WTC11 (cell line): Measurements from ENCODE around the gene SAMD8. TPM values are rescaled to one million over a fixed set of nuclear protein-coding genes. Genes with fewer than 3 reads are reported as not detected.

Experiments used
- ATAC-seq: fragments of 200-7000 bp; cut with Tn5 transposase; 2 replicates; pipeline ENCODE4 v1.10.0; 2021; ENCODE audit warnings: mild to moderate bottlenecking, moderate library complexity
- CTCF ChIA-PET: fragments of 300-600 bp; sonication (Branson Sonifier 250); formaldehyde crosslinking; loops from one replicate; lab custom pipeline; 2021; ENCODE audit warnings: antibody characterized with exemption; lab: Charles Lee
- POLR2A ChIA-PET: fragments of 350-600 bp; sonication (Branson Sonifier 250); formaldehyde crosslinking; loops from one replicate; lab custom pipeline; 2021; ENCODE audit warnings: antibody characterized with exemption; lab: Charles Lee
- DNase-seq: peaks from one replicate; pipeline ENCODE4 v3.0.0; 2021; ENCODE audit warnings: low spot score
- H3K27ac Mint-ChIP-seq: 2 replicates; pipeline ENCODE4 v1.8.0; 2021; ENCODE audit warnings: mixed read lengths
- H3K27me3 Mint-ChIP-seq: 2 replicates; pipeline ENCODE4 v1.8.0; 2021; ENCODE audit warnings: low read depth, mild to moderate bottlenecking, moderate library complexity, mixed read lengths
- H3K36me3 Mint-ChIP-seq: 2 replicates; pipeline ENCODE4 v1.8.0; 2021; ENCODE audit warnings: mixed read lengths
- H3K4me1 Mint-ChIP-seq: 2 replicates; pipeline ENCODE4 v1.8.0; 2022; ENCODE audit warnings: mixed read lengths
- H3K4me3 Mint-ChIP-seq: 2 replicates; pipeline ENCODE4 v1.8.0; 2021; ENCODE audit warnings: mild to moderate bottlenecking, moderate library complexity, mixed read lengths
- H3K9me3 Mint-ChIP-seq: 2 replicates; pipeline ENCODE4 v1.8.0; 2021; ENCODE audit warnings: mixed read lengths
- JUN ChIP-seq: sonication (generic); formaldehyde crosslinking; IDR thresholded peaks from 2 replicates; pipeline ENCODE4 v1.8.0; 2023; ENCODE audit warnings: mild to moderate bottlenecking, missing genetic modification reagents
- SOX15 ChIP-seq: fragments of 250-450 bp; sonication (Bioruptor Pico); IDR thresholded peaks from 2 replicates; pipeline ENCODE4 v1.9.0; 2021; ENCODE audit warnings: mild to moderate bottlenecking
- SP1 ChIP-seq: sonication (generic); formaldehyde crosslinking; conservative IDR thresholded peaks from 2 replicates; pipeline ENCODE4 v1.8.1; 2022; ENCODE audit warnings: missing genetic modification reagents
- ZBTB21 ChIP-seq: sonication (generic); formaldehyde crosslinking; IDR thresholded peaks from 2 replicates; pipeline ENCODE4 v1.8.1; 2023; ENCODE audit warnings: mild to moderate bottlenecking, missing genetic modification reagents, borderline replicate concordance
- ZNF416 ChIP-seq: fragments of 250-450 bp; sonication (Bioruptor Pico); IDR thresholded peaks from 2 replicates; pipeline ENCODE4 v1.9.0; 2021; ENCODE audit warnings: mild to moderate bottlenecking, inconsistent platforms
- total RNA-seq: library from RNA; stranded (reverse); gene quantifications from 3 replicates; pipeline ENCODE4 v1.2.3, GENCODE V29; 2021
- TF ChIP-seq, protein P1 (sequence below): sonication (generic); formaldehyde crosslinking; IDR thresholded peaks from 2 replicates; pipeline ENCODE4 v1.8.0; 2022; ENCODE audit warnings: missing genetic modification reagents
- TF ChIP-seq, protein P2 (sequence below): sonication (generic); formaldehyde crosslinking; IDR thresholded peaks from 2 replicates; pipeline ENCODE4 v1.8.0; 2022; ENCODE audit warnings: mild to moderate bottlenecking, missing genetic modification reagents
- TF ChIP-seq, protein P3 (sequence below): sonication (generic); formaldehyde crosslinking; conservative IDR thresholded peaks from 2 replicates; pipeline ENCODE4 v1.8.1; 2023; ENCODE audit warnings: mild to moderate bottlenecking, low read depth, missing genetic modification reagents, moderate library complexity
- TF ChIP-seq, protein P4 (sequence below): sonication (generic); formaldehyde crosslinking; IDR thresholded peaks from 2 replicates; pipeline ENCODE4 v1.8.1; 2022; ENCODE audit warnings: low read depth, missing genetic modification reagents, borderline replicate concordance
- TF ChIP-seq, protein P5 (sequence below): fragments of 250-450 bp; sonication (Bioruptor Pico); IDR thresholded peaks from 2 replicates; pipeline ENCODE4 v1.9.0; 2021; ENCODE audit warnings: mild to moderate bottlenecking, borderline replicate concordance

Gene SAMD8
- total RNA-seq, 1 experiment from 2014 or later: 23.0 TPM

DNA sequence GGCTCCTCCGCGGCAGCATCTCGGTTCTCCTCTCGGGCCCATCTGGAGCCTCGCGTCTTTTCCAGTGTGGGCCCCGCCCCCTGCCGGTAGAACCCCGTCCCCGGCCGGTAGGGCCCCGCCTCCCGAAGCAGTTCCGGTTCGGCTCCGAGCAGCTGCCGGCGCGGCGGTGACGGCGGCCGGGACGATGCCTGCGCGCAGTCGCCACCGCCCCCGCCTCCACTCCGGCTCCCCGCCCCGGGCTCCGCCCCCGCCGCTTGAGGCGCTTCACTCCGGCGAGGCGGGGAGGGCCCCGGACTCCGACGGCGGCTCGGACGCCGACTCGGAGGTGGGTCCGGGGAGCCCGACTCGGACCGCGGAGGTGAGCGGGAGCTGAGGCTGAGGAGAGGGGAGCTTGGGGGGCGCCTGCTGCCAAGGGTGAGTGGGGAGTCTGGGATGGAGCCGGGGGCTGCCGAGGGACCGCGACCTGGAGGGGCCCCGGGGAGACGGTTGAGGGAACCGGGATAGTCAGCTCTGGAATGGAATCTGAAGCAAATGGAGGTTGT lies at the start of gene SAMD8 (continued):
- TF ChIP-seq ZBTB21: no peak
- TF ChIP-seq, protein P1, sequence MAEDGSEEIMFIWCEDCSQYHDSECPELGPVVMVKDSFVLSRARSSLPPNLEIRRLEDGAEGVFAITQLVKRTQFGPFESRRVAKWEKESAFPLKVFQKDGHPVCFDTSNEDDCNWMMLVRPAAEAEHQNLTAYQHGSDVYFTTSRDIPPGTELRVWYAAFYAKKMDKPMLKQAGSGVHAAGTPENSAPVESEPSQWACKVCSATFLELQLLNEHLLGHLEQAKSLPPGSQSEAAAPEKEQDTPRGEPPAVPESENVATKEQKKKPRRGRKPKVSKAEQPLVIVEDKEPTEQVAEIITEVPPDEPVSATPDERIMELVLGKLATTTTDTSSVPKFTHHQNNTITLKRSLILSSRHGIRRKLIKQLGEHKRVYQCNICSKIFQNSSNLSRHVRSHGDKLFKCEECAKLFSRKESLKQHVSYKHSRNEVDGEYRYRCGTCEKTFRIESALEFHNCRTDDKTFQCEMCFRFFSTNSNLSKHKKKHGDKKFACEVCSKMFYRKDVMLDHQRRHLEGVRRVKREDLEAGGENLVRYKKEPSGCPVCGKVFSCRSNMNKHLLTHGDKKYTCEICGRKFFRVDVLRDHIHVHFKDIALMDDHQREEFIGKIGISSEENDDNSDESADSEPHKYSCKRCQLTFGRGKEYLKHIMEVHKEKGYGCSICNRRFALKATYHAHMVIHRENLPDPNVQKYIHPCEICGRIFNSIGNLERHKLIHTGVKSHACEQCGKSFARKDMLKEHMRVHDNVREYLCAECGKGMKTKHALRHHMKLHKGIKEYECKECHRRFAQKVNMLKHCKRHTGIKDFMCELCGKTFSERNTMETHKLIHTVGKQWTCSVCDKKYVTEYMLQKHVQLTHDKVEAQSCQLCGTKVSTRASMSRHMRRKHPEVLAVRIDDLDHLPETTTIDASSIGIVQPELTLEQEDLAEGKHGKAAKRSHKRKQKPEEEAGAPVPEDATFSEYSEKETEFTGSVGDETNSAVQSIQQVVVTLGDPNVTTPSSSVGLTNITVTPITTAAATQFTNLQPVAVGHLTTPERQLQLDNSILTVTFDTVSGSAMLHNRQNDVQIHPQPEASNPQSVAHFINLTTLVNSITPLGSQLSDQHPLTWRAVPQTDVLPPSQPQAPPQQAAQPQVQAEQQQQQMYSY (CRISPR knock-in tag): peak; percentile 7; the same call in 1 of the 2 replicates
- TF ChIP-seq, protein P2, sequence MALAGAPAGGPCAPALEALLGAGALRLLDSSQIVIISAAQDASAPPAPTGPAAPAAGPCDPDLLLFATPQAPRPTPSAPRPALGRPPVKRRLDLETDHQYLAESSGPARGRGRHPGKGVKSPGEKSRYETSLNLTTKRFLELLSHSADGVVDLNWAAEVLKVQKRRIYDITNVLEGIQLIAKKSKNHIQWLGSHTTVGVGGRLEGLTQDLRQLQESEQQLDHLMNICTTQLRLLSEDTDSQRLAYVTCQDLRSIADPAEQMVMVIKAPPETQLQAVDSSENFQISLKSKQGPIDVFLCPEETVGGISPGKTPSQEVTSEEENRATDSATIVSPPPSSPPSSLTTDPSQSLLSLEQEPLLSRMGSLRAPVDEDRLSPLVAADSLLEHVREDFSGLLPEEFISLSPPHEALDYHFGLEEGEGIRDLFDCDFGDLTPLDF (CRISPR knock-in tag): peak; percentile 74; the same call in 1 of the 2 replicates
- TF ChIP-seq ZNF416 (CRISPR knock-in tag): no peak
- TF ChIP-seq, protein P3, sequence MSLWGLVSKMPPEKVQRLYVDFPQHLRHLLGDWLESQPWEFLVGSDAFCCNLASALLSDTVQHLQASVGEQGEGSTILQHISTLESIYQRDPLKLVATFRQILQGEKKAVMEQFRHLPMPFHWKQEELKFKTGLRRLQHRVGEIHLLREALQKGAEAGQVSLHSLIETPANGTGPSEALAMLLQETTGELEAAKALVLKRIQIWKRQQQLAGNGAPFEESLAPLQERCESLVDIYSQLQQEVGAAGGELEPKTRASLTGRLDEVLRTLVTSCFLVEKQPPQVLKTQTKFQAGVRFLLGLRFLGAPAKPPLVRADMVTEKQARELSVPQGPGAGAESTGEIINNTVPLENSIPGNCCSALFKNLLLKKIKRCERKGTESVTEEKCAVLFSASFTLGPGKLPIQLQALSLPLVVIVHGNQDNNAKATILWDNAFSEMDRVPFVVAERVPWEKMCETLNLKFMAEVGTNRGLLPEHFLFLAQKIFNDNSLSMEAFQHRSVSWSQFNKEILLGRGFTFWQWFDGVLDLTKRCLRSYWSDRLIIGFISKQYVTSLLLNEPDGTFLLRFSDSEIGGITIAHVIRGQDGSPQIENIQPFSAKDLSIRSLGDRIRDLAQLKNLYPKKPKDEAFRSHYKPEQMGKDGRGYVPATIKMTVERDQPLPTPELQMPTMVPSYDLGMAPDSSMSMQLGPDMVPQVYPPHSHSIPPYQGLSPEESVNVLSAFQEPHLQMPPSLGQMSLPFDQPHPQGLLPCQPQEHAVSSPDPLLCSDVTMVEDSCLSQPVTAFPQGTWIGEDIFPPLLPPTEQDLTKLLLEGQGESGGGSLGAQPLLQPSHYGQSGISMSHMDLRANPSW (CRISPR knock-in tag): no peak
- TF ChIP-seq, protein P4, sequence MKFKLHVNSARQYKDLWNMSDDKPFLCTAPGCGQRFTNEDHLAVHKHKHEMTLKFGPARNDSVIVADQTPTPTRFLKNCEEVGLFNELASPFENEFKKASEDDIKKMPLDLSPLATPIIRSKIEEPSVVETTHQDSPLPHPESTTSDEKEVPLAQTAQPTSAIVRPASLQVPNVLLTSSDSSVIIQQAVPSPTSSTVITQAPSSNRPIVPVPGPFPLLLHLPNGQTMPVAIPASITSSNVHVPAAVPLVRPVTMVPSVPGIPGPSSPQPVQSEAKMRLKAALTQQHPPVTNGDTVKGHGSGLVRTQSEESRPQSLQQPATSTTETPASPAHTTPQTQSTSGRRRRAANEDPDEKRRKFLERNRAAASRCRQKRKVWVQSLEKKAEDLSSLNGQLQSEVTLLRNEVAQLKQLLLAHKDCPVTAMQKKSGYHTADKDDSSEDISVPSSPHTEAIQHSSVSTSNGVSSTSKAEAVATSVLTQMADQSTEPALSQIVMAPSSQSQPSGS: no peak
- no peak for TF ChIP-seq SOX15 (CRISPR knock-in tag)

DNA sequence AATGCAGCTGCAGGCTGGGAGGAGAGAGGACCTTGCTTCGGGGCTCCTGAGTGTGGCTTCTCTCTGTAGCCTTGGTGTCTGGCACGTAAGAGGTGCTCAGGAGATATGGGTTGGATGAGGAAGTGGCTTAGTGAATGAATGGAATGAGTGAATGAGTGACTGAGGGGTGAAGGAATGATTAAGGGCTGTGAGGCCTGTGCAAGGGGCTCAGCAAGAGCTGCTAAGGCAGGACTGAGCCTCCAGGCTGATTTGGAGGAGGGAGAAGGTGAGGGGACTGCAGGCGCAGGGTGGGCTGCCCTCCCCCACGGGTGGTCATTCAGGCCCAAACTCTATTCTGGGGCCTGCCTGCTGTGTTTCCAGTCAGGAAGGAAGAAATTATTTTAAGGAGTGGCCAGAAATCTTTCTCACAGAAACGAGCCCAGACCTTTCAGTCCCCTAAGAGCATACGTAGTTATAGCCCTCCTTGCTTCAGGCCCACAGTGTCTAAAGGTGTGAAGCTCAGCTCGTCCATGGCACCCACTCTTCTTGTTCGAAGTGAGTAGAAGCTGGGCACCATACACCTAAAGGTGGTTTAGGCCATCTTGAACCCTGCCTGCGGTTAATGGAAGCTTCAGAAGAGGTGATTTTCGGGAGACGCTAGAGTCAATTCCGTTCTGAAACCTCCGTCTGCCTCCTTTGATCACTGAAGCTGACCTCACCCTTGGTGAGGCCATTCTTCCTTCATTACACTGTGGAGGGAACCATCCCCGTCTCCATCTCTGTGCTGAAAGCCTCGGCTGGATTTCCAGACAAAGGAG lies 49.5 kb upstream of the SAMD8 start:
- no peak for DNase-seq
- H3K27ac Mint-ChIP-seq: no peak overlapping the region; the same call in 1 of the 2 replicates
- TF ChIP-seq JUN (CRISPR knock-in tag) (no peak), SP1 (CRISPR knock-in tag) (no peak)
- TF ChIP-seq, protein P5, sequence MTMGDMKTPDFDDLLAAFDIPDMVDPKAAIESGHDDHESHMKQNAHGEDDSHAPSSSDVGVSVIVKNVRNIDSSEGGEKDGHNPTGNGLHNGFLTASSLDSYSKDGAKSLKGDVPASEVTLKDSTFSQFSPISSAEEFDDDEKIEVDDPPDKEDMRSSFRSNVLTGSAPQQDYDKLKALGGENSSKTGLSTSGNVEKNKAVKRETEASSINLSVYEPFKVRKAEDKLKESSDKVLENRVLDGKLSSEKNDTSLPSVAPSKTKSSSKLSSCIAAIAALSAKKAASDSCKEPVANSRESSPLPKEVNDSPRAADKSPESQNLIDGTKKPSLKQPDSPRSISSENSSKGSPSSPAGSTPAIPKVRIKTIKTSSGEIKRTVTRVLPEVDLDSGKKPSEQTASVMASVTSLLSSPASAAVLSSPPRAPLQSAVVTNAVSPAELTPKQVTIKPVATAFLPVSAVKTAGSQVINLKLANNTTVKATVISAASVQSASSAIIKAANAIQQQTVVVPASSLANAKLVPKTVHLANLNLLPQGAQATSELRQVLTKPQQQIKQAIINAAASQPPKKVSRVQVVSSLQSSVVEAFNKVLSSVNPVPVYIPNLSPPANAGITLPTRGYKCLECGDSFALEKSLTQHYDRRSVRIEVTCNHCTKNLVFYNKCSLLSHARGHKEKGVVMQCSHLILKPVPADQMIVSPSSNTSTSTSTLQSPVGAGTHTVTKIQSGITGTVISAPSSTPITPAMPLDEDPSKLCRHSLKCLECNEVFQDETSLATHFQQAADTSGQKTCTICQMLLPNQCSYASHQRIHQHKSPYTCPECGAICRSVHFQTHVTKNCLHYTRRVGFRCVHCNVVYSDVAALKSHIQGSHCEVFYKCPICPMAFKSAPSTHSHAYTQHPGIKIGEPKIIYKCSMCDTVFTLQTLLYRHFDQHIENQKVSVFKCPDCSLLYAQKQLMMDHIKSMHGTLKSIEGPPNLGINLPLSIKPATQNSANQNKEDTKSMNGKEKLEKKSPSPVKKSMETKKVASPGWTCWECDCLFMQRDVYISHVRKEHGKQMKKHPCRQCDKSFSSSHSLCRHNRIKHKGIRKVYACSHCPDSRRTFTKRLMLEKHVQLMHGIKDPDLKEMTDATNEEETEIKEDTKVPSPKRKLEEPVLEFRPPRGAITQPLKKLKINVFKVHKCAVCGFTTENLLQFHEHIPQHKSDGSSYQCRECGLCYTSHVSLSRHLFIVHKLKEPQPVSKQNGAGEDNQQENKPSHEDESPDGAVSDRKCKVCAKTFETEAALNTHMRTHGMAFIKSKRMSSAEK (CRISPR knock-in tag): no peak
- TF ChIP-seq, all 79 proteins: peak for 0
- no peaks in the 10 kb centered on the region; the same call in 1 of the 2 replicates for H3K27me3 Mint-ChIP-seq
- POLR2A ChIA-PET: interaction anchor here (0.5 kb wide), 1 partner anchor 187 kb away, joined by 4 read pairs; no protein-coding TSS in a partner anchor
- H3K36me3 Mint-ChIP-seq: no peaks in the 10 kb centered on the region
- ATAC-seq: no peak
- no peak overlapping the region for H3K4me3 Mint-ChIP-seq
- CTCF ChIA-PET: no interaction called here
- H3K9me3 Mint-ChIP-seq: no peaks in the 10 kb centered on the region
- peaks cover 2% of the 10 kb centered on the region; the same call in 1 of the 2 replicates for H3K4me1 Mint-ChIP-seq
